B cell (primary cell): ENCODE data around the gene RFX3. TPM values are rescaled to one million over a fixed set of nuclear protein-coding genes. Genes with fewer than 3 reads are reported as not detected.

Source experiments
- ATAC-seq: fragments of 200-7000 bp; cut with Tn5 transposase; one replicate; pipeline ENCODE4 v1.10.0; 2021; ENCODE audit warnings: low read depth, mild to moderate bottlenecking, moderate number of reproducible peaks, moderate library complexity
- CTCF ChIA-PET: fragments of 350-600 bp; sonication (Branson Sonifier 250); formaldehyde crosslinking; loops from one replicate; lab custom pipeline; 2021; ENCODE audit warnings: antibody characterized with exemption, inconsistent platforms; lab: Charles Lee
- POLR2A ChIA-PET: fragments of 350-600 bp; sonication (Branson Sonifier 250); formaldehyde crosslinking; loops from one replicate; lab custom pipeline; 2021; ENCODE audit warnings: antibody characterized with exemption; lab: Charles Lee
- DNase-seq: peaks from one replicate; pipeline ENCODE4 v3.0.0; 2013
- H2AFZ ChIP-seq: 2 replicates; pipeline ENCODE4 v1.6.1; 2012; ENCODE audit warnings: mild to moderate bottlenecking, low read depth, low read length; ENCODE audit not compliant: insufficient read depth, poor library complexity, severe bottlenecking
- H3K27ac ChIP-seq, 2 donors: 1 replicate in 1 of 2; 2 replicates in 1 of 2; pipeline ENCODE4 v1.5.1; 2012 to 2013; ENCODE audit warnings: low read length in 2 of 2, mild to moderate bottlenecking in 2 of 2, moderate library complexity in 1 of 2
- H3K27me3 ChIP-seq, 4 experiments: fragments of 200-600 bp in 1 of 4; sonication (generic) in 1 of 4; replicated peaks in 1 of 4; 1 replicate in 2 of 4; 2 replicates in 2 of 4; pipeline versions ENCODE4 v1.6.1 to v1.7.0; 2013 to 2016; ENCODE audit warnings: low read length in 3 of 4, mild to moderate bottlenecking in 2 of 4, mixed read lengths in 1 of 4, moderate library complexity in 1 of 4; ENCODE audit not compliant: insufficient read depth in 4 of 4, control insufficient read depth in 3 of 4; ENCODE audit errors: control extremely low read depth in 1 of 4
- H3K36me3 ChIP-seq, 2 experiments: replicated peaks in 1 of 2; 1 replicate in 1 of 2; 2 replicates in 1 of 2; pipeline versions ENCODE4 v1.6.1 to v1.7.1; 2013; ENCODE audit warnings: low read length in 1 of 2; ENCODE audit not compliant: insufficient read depth in 2 of 2, control insufficient read depth in 1 of 2; ENCODE audit errors: control extremely low read depth in 1 of 2, extremely low read depth in 1 of 2
- H3K4me1 ChIP-seq, 2 donors: fragments of 200-600 bp in 1 of 2; sonication (generic) in 1 of 2; 1 replicate in 1 of 2; 2 replicates in 1 of 2; pipeline versions ENCODE4 v1.5.1 to v1.6.1; 2013 to 2017; ENCODE audit warnings: low read length in 2 of 2; ENCODE audit not compliant: control insufficient read depth in 2 of 2, insufficient read depth in 2 of 2
- H3K4me2 ChIP-seq: replicated peaks from 2 replicates; pipeline ENCODE3; 2012; ENCODE audit warnings: mild to moderate bottlenecking, low read depth, low read length; ENCODE audit not compliant: poor library complexity, severe bottlenecking
- H3K4me3 ChIP-seq, 5 experiments: fragments of 200-600 bp in 1 of 5; sonication (generic) in 1 of 5; 1 replicate in 3 of 5; 2 replicates in 2 of 5; pipeline versions ENCODE4 v1.5.1 to v1.7.0; 2011 to 2016; ENCODE audit warnings: low read length in 4 of 5, mild to moderate bottlenecking in 4 of 5, low read depth in 2 of 5, control low read depth in 1 of 5, moderate library complexity in 1 of 5; ENCODE audit not compliant: insufficient read depth in 1 of 5; ENCODE audit errors: control extremely low read depth in 1 of 5, extremely low read depth in 1 of 5
- H3K79me2 ChIP-seq: fragments of 200-600 bp; sonication (generic); one replicate; pipeline ENCODE4 v1.6.0; 2016; ENCODE audit warnings: low read length; ENCODE audit not compliant: control insufficient read depth, insufficient read depth
- H3K9ac ChIP-seq: fragments of 200-600 bp; sonication (generic); 2 replicates; pipeline ENCODE4 v1.6.1; 2017; ENCODE audit warnings: mild to moderate bottlenecking, low read length, moderate library complexity
- H3K9me3 ChIP-seq, 3 donors: one replicate each; pipeline versions ENCODE4 v1.6.1 to v1.7.1; 2013; ENCODE audit warnings: low read length in 2 of 3; ENCODE audit not compliant: control insufficient read depth in 2 of 3, insufficient read depth in 1 of 3; ENCODE audit errors: control extremely low read depth in 1 of 3
- H4K20me1 ChIP-seq: 2 replicates; pipeline ENCODE4 v1.6.0; 2012; ENCODE audit warnings: mild to moderate bottlenecking, low read length; ENCODE audit not compliant: insufficient read depth, control insufficient read depth, poor library complexity, severe bottlenecking
- H3K27ac Mint-ChIP-seq: one replicate; pipeline ENCODE4 v1.8.0; 2021; ENCODE audit warnings: mixed read lengths
- H3K27me3 Mint-ChIP-seq: one replicate; pipeline ENCODE4 v1.8.0; 2021; ENCODE audit warnings: mixed read lengths
- H3K4me1 Mint-ChIP-seq: one replicate; pipeline ENCODE4 v1.8.0; 2021; ENCODE audit warnings: mixed read lengths
- H3K4me3 Mint-ChIP-seq: one replicate; pipeline ENCODE4 v1.8.0; 2021; ENCODE audit warnings: mixed read lengths
- H3K9me3 Mint-ChIP-seq: one replicate; pipeline ENCODE4 v1.8.0; 2022; ENCODE audit warnings: mixed read lengths; ENCODE audit not compliant: insufficient read depth
- EZH2 ChIP-seq: IDR thresholded peaks from 2 replicates; pipeline ENCODE4 v1.6.1; 2012; ENCODE audit warnings: borderline replicate concordance, low read depth, mild to moderate bottlenecking, moderate library complexity, low read length; ENCODE audit not compliant: insufficient read depth, poor library complexity, severe bottlenecking
- WGBS: methylation state at CpG from one replicate; pipeline ENCODE4 v1.1.5; 2013; ENCODE audit warnings: missing lambda C conversion rate; ENCODE audit not compliant: insufficient coverage; 5-methylcytosine and 5-hydroxymethylcytosine counted together
- intact Hi-C: fragments of 100-400 bp; cut with micrococcal nuclease; formaldehyde crosslinking; loops from one replicate; pipeline ENCODE4 v1.10.0; 2022
- polyA plus RNA-seq: library from polyadenylated mRNA; depleted of rRNA; stranded (reverse); fragments of >200 nt; gene quantifications from 2 replicates; pipeline ENCODE4 v1.2.3, GENCODE V29; 2012
- total RNA-seq, 2 donors: library from RNA; stranded (reverse); fragments of 120-200 nt in 1 of 2; gene quantifications; 1 replicate in 1 of 2; 2 replicates in 1 of 2; pipeline versions ENCODE4 v1.2.3 to v1.2.4, GENCODE V29; 2013 to 2022
- TF ChIP-seq, protein P1 (sequence below): fragments of 200-600 bp; IDR thresholded peaks from one replicate; pipeline ENCODE4 v1.8.0; 2022; ENCODE audit warnings: antibody characterized with exemption, mild to moderate bottlenecking

RFX3 gene
- total and polyA plus RNA-seq, 2 donors (not counting 1 experiment from before 2014, with no cell fraction given): 6.1 to 39.1 TPM

DNA sequence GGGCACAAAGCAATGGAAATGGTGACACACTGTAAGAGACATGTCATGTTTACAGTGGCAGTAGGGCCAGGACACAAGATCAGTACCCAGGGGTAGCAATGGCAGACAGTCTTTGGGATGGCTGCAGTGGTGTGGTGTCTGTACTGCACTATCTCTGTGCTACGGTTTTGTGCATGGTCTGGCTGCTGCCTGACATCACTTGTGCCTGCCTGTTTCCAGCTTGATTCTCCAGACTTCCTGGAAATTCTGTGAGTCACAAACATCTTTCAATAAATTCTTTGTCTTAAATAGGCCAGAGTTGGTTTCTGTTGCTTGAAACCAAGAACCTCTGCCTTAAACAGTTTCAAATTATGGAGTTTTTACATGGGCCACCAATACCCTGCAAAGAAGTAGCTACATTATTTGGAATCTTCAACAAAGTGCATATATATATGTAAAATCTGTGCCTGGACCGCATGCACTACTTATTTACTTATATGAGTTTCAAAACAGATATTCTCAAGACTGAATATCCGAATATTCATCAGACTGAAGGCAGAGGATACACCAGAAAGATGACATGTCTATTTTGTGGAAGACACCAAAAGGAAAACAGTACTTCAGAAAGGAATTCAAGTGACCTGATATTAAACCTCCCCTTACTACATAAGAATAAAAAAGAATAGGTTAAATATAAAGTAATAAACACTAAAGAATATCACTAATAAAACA is 188.1 kb downstream of the RFX3 start:
- Histone ChIP-seq H2AFZ (no peak overlapping the region), H3K79me2 (peaks cover 4% of the 10 kb centered on the region), H3K27ac (no peak overlapping the region), H3K4me3 (no peak overlapping the region), H4K20me1 (no peaks in the 10 kb centered on the region), H3K27me3 (no peaks in the 10 kb centered on the region), H3K4me2 (no peak overlapping the region), H3K4me1 (no peaks in the 10 kb centered on the region), H3K9me3 (no peaks in the 10 kb centered on the region), H3K36me3 (no peaks in the 10 kb centered on the region), H3K9ac (no peak overlapping the region)
- H3K4me1 Mint-ChIP-seq: no peaks in the 10 kb centered on the region
- DNase-seq (no peak), ATAC-seq (no peak)
- H3K27ac Mint-ChIP-seq: no peak overlapping the region
- intact Hi-C loops: no loop called here
- no CpG with 5 or more reads among the region's 3 CpGs for WGBS
- CTCF ChIA-PET: interaction anchor here (0.7 to 1.3 kb wide), 2 partner anchors 104 kb away, joined by 3 to 4 read pairs; no protein-coding TSS in a partner anchor
- H3K9me3 Mint-ChIP-seq: no peaks in the 10 kb centered on the region
- no peak for TF ChIP-seq EZH2
- TF ChIP-seq, protein P1, sequence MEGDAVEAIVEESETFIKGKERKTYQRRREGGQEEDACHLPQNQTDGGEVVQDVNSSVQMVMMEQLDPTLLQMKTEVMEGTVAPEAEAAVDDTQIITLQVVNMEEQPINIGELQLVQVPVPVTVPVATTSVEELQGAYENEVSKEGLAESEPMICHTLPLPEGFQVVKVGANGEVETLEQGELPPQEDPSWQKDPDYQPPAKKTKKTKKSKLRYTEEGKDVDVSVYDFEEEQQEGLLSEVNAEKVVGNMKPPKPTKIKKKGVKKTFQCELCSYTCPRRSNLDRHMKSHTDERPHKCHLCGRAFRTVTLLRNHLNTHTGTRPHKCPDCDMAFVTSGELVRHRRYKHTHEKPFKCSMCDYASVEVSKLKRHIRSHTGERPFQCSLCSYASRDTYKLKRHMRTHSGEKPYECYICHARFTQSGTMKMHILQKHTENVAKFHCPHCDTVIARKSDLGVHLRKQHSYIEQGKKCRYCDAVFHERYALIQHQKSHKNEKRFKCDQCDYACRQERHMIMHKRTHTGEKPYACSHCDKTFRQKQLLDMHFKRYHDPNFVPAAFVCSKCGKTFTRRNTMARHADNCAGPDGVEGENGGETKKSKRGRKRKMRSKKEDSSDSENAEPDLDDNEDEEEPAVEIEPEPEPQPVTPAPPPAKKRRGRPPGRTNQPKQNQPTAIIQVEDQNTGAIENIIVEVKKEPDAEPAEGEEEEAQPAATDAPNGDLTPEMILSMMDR: no peak
- H3K27me3 Mint-ChIP-seq: no peaks in the 10 kb centered on the region
- POLR2A ChIA-PET: no interaction called here
- no peak overlapping the region for H3K4me3 Mint-ChIP-seq

DNA sequence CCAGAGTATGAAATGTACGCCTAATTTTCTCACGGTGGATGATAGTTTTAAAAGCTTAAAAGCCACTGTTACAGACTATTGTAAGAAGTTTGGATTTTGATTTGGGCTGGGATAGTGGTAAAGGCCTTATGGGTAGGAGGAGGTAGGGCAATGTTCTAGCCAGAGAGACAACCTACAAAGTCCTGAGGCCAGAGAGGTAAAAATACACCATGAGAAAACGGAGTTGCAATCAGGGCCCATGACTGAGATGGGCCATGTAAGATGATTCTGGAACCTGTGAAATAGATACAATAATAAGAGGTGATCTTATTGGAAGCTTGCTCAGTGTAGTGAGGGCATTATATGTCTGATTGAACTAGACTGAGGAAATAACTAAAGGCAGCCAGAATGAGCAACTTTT is 188.8 kb downstream of the RFX3 start:
- CTCF ChIA-PET: interaction anchor here (0.7 kb wide), 1 partner anchor 104 kb away, joined by 4 read pairs; no protein-coding TSS in a partner anchor
- Mint-ChIP-seq H3K27me3 (no peaks in the 10 kb centered on the region), H3K4me1 (no peaks in the 10 kb centered on the region), H3K9me3 (no peaks in the 10 kb centered on the region), H3K27ac (no peak overlapping the region), H3K4me3 (no peak overlapping the region)
- no peak overlapping the region for H3K4me2 ChIP-seq
- no peaks in the 10 kb centered on the region for H3K27me3 ChIP-seq
- no peak for DNase-seq
- no peak overlapping the region for H2AFZ ChIP-seq
- H3K36me3 ChIP-seq: no peaks in the 10 kb centered on the region
- H3K4me3 ChIP-seq: no peak overlapping the region
- H3K79me2 ChIP-seq: peaks cover 4% of the 10 kb centered on the region
- no peak overlapping the region for H3K9ac ChIP-seq
- POLR2A ChIA-PET: no interaction called here
- no peak overlapping the region for H3K27ac ChIP-seq
- 96% methylated on average over 3 of the region's 3 CpGs for WGBS
- no peak for ATAC-seq
- H3K4me1 ChIP-seq: no peaks in the 10 kb centered on the region
- no peaks in the 10 kb centered on the region for H3K9me3 ChIP-seq
- TF ChIP-seq, protein P1: no peak
- TF ChIP-seq EZH2: no peak
- intact Hi-C loops: no loop called here
- H4K20me1 ChIP-seq: no peaks in the 10 kb centered on the region
